Measurements from ENCODE around the gene TXNDC17. TPM values are rescaled to one million over a fixed set of nuclear protein-coding genes. Genes with fewer than 3 reads are reported as not detected.

TXNDC17 gene
- total and polyA plus RNA-seq, 2 of the 8 experiments (the other 6 are each of a cell fraction or from before 2014, with no cell fraction given) = 182 to 410 TPM

DNA sequence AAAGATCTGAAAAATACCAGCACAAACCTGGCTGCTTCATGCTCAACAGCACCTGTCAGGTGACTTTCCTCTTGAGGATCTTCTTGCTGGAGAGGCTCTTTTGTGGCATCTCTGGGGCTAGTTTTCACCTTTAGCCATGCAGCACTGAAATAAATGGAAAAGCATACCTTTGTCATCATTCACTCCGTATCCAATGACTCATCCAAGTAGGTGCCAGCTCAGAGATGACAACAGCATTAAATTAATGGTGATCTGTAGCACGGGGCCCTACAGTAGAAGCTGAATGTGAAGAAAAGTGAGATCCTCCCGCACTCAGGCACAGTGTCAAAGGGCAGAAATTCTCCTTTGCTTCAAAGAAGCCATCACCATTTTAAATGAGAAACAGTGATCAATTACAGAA is 32.5 kb upstream of the TXNDC17 start:
- Histone ChIP-seq H3K79me2 (ENCODE audit: control insufficient read depth in 1 of 2, insufficient read depth in 2 of 2, low read length in 2 of 2) (no peaks in the 10 kb centered on the region), H3K36me3 (ENCODE audit: control insufficient read depth in 2 of 4, insufficient read depth in 4 of 4, low read length in 3 of 4) (peaks cover 17 to 49% (median 41%) of the 10 kb centered on the region in 4 experiments; a peak in 7 of 8 replicates), H2BK15ac (ENCODE audit: low read length) (no peak overlapping the region), H3K4me1 (replicated peaks in 1 of 4; ENCODE audit: control insufficient read depth in 3 of 4, insufficient read depth in 4 of 4, low read length in 3 of 4) (no peaks in the 10 kb centered on the region), H3K18ac (ENCODE audit: extremely low read depth, low read length) (no peak overlapping the region), H3K4me2 (ENCODE audit: insufficient read depth in 1 of 2, low read depth in 2 of 2, low read length in 2 of 2) (no peak overlapping the region), H3K4me3 (ENCODE audit: extremely low read depth in 1 of 4, insufficient read depth in 2 of 4, low read depth in 3 of 4, low read length in 4 of 4) (no peak overlapping the region), H4K91ac (replicated peaks; ENCODE audit: insufficient read length, low read length) (no peak overlapping the region), H2BK120ac (replicated peaks; ENCODE audit: low read depth, low read length) (no peak overlapping the region), H3K9me3 (ENCODE audit: insufficient read depth in 2 of 2, low read depth in 1 of 2, low read length in 1 of 2) (no peaks in the 10 kb centered on the region), H4K5ac (ENCODE audit: insufficient read length, low read depth, low read length) (no peak overlapping the region), H4K8ac (ENCODE audit: extremely low read depth, insufficient read depth, low read length) (no peak overlapping the region), H3K23me2 (ENCODE audit: low read depth, low read length) (no peaks in the 10 kb centered on the region; the same call in 1 of the 2 replicates), H2BK5ac (ENCODE audit: low read depth, low read length) (no peak overlapping the region), H3K56ac (replicated peaks; ENCODE audit: insufficient read length, low read depth, low read length) (no peak overlapping the region), H2AFZ (ENCODE audit: low read length) (no peak overlapping the region), H2BK20ac (ENCODE audit: low read length) (no peak overlapping the region), H3K79me1 (ENCODE audit: low read depth, low read length) (no peaks in the 10 kb centered on the region), H3K23ac (ENCODE audit: insufficient read length) (no peak overlapping the region), H4K20me1 (replicated peaks in 1 of 2; ENCODE audit: control insufficient read depth in 1 of 2, insufficient read depth in 2 of 2, low read length in 2 of 2) (peaks cover 0 to 4% of the 10 kb centered on the region in 2 experiments), H2BK12ac (ENCODE audit: low read depth, low read length) (no peak overlapping the region), H2AK5ac (ENCODE audit: low read depth, low read length) (no peak overlapping the region), H3K9ac (replicated peaks in 1 of 4; ENCODE audit: extremely low read depth in 1 of 4, low read depth in 3 of 4, low read length in 3 of 4) (no peak overlapping the region), H3K4ac (replicated peaks; ENCODE audit: insufficient read length, low read depth, low read length) (no peak overlapping the region), H3K14ac (ENCODE audit: insufficient read length) (no peak overlapping the region), H3K27me3 (replicated peaks in 1 of 4; ENCODE audit: control insufficient read depth in 3 of 4, extremely low read depth in 1 of 4, insufficient read depth in 3 of 4, low read length in 3 of 4) (no peaks in the 10 kb centered on the region), H3K27ac (ENCODE audit: low read depth, low read length) (no peak overlapping the region)
- TF ChIP-seq CBX8 (IDR thresholded peaks at IDR 0.05; ENCODE audit: borderline replicate concordance, low read depth, low read length) (no peak), HDAC6 (IDR thresholded peaks at IDR 0.05; ENCODE audit: low read depth, low read length) (no peak)
- ChIA-PET POLR2A (ENCODE audit: partially characterized antibody) (interaction anchor here (1.0 kb wide), 1 partner anchor 12 kb away, joined by 4 read pairs; no protein-coding TSS in a partner anchor), CTCF (ENCODE audit: partially characterized antibody) (interaction anchor here (0.6 to 1.4 kb wide), 3 partner anchors 14 to 135 kb away, joined by 3 to 5 read pairs (median 3); no protein-coding TSS in a partner anchor)
- WGBS, 2 experiments (ENCODE audit: extremely low coverage in 1 of 2, insufficient coverage in 1 of 2, insufficient read length in 1 of 2, insufficient replicate concordance in 2 of 2, low coverage in 1 of 2, low lambda C conversion rate in 2 of 2, missing lambda C conversion rate in 1 of 2) = 95% methylated on average over 3 of the region's 3 CpGs; no CpG with 5 or more reads in 1 of the 2 experiments
- no peak for FAIRE-seq
- DNase-seq (ENCODE audit: low read depth in 1 of 2, low spot score in 2 of 2) = no peak
